ENCODE results near the gene NR3C2. TPM values are rescaled to one million over a fixed set of nuclear protein-coding genes. Genes with fewer than 3 reads are reported as not detected.

The NR3C2 gene
- total and polyA plus RNA-seq, 4 donors: 2.0 to 11.5 (median 3.2) TPM

DNA sequence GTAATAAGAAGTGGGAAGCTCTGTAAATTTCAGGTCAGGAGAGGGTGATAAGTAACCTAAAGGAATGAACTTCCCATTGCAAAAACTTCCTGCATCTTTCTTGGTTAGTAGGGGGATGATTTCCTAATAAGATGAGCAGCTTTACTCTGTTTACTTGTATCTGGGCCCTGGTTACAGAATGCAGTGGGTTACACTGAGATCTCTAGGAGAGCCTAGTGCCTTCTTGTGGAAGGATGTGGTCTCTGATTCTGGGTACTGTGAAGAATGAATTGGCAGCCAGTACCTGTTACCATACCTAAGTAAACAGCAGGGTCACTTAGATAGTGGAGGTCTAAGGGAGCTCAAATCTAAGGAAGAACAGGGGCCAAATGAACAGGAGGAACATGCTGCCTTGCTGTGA, 389.8 kb downstream of the NR3C2 start:
- Histone ChIP-seq H3K9me3 (ENCODE audit: control insufficient read depth in 4 of 4, low read length in 3 of 4) (no peaks in the 10 kb centered on the region), H3K27ac (ENCODE audit: low read depth in 1 of 2, low read length in 2 of 2) (no peak overlapping the region), H3K4me1 (ENCODE audit: control insufficient read depth in 4 of 4, insufficient read depth in 4 of 4, low read length in 3 of 4) (peaks cover 0 to 12% (median 11%) of the 10 kb centered on the region in 4 donors), H3K4me3 (ENCODE audit: low read depth in 1 of 3, low read length in 3 of 3) (no peak overlapping the region), H3K27me3 (ENCODE audit: control insufficient read depth in 4 of 4, insufficient read depth in 4 of 4, low read length in 3 of 4) (no peaks in the 10 kb centered on the region), H3K36me3 (ENCODE audit: control insufficient read depth in 4 of 4, insufficient read depth in 3 of 4, low read depth in 1 of 4, low read length in 3 of 4) (no peaks in the 10 kb centered on the region), H3K9ac (ENCODE audit: low read depth in 1 of 2, low read length in 2 of 2) (no peak overlapping the region)
- DNase-seq (ENCODE audit: low spot score): no peak
- TF ChIP-seq FOXA1 (IDR thresholded peaks at IDR 0.05) (peak; percentile 13), NR2F2 (IDR thresholded peaks at IDR 0.05) (no peak), FOXA2 (IDR thresholded peaks at IDR 0.05) (peak; percentile 11)
- TF ChIP-seq, protein P1, sequence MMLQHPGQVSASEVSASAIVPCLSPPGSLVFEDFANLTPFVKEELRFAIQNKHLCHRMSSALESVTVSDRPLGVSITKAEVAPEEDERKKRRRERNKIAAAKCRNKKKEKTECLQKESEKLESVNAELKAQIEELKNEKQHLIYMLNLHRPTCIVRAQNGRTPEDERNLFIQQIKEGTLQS (IDR thresholded peaks at IDR 0.05): no peak

DNA sequence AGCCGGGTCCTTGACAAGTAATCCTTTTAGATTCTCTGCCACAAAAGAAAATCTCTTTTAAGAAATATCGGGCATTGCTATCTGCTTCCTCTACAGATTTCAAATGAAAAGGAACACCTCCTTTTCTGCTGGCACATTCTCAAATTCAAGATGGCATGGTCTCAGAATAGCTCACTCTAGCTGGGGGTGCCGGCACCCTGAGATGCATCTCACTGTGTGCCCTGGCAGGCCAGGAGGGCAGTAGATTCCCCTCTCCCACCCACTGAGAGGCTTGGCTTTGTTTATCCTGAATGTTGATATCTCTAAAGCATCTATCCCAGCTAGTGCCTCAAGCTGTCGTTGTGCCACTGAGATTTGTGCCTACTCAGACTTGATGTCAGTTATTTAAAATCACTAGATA, 390.8 kb downstream of the NR3C2 start:
- Histone ChIP-seq H3K4me1 (ENCODE audit: control insufficient read depth in 4 of 4, insufficient read depth in 4 of 4, low read length in 3 of 4) (peaks cover 0 to 6% (median under 1%) of the 10 kb centered on the region in 4 donors), H3K9me3 (ENCODE audit: control insufficient read depth in 4 of 4, low read length in 3 of 4) (no peaks in the 10 kb centered on the region), H3K4me3 (ENCODE audit: low read depth in 1 of 3, low read length in 3 of 3) (no peak overlapping the region), H3K36me3 (ENCODE audit: control insufficient read depth in 4 of 4, insufficient read depth in 3 of 4, low read depth in 1 of 4, low read length in 3 of 4) (peaks cover 0 to 4% (median 0%) of the 10 kb centered on the region in 4 donors), H3K27me3 (ENCODE audit: control insufficient read depth in 4 of 4, insufficient read depth in 4 of 4, low read length in 3 of 4) (no peaks in the 10 kb centered on the region), H3K9ac (ENCODE audit: low read depth in 1 of 2, low read length in 2 of 2) (no peak overlapping the region), H3K27ac (ENCODE audit: low read depth in 1 of 2, low read length in 2 of 2) (no peak overlapping the region)
- TF ChIP-seq NR2F2 (IDR thresholded peaks at IDR 0.05): no peak
- no peak for DNase-seq (ENCODE audit: low spot score)
- 80% methylated on average over 4 of the region's 4 CpGs for WGBS

DNA sequence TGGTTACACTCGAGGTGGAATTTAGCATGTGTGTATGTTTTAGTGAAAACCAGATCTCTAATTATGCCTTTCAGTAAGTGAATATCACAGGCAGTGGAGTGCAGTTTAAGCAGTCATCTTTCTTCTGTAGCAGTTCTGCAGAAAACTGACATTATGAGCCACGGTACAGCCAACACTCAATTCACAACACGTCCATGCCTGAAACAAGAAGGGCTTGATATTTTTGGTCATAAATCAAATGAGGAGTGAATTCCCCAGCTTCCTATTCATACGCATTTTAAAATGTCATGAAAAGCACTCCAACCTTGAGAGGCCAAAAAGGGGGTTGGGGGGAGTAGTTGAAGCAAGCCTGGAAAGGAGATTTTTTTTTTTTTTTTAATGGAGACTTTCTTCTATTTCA, 393.6 kb downstream of the NR3C2 start:
- H3K27ac ChIP-seq (ENCODE audit: low read depth in 1 of 2, low read length in 2 of 2): no peak overlapping the region
- H3K4me3 ChIP-seq (ENCODE audit: low read depth in 1 of 3, low read length in 3 of 3): no peak overlapping the region
- peaks cover 0 to 4% (median 0%) of the 10 kb centered on the region in 4 donors for H3K36me3 ChIP-seq (ENCODE audit: control insufficient read depth in 4 of 4, insufficient read depth in 3 of 4, low read depth in 1 of 4, low read length in 3 of 4)

More for the DNA sequence above, 393.6 kb downstream of the NR3C2 start:
- H3K4me1 ChIP-seq (ENCODE audit: control insufficient read depth in 4 of 4, insufficient read depth in 4 of 4, low read length in 3 of 4): peaks cover 0 to 3% (median 1%) of the 10 kb centered on the region in 4 donors
- WGBS: 84% methylated on average over 4 of the region's 4 CpGs
- no peak for DNase-seq (ENCODE audit: low spot score)
- no peaks in the 10 kb centered on the region for H3K9me3 ChIP-seq (ENCODE audit: control insufficient read depth in 4 of 4, low read length in 3 of 4)
- H3K27me3 ChIP-seq (ENCODE audit: control insufficient read depth in 4 of 4, insufficient read depth in 4 of 4, low read length in 3 of 4): no peaks in the 10 kb centered on the region
- no peak for TF ChIP-seq FOXA1 (IDR thresholded peaks at IDR 0.05)
- no peak for TF ChIP-seq EGR1 (IDR thresholded peaks at IDR 0.05; ENCODE audit: low read depth in 2 of 2)
- no peak for TF ChIP-seq HNF4G (IDR thresholded peaks at IDR 0.05)
- TF ChIP-seq RAD21 (IDR thresholded peaks at IDR 0.05): no peak
- TF ChIP-seq, protein P2, sequence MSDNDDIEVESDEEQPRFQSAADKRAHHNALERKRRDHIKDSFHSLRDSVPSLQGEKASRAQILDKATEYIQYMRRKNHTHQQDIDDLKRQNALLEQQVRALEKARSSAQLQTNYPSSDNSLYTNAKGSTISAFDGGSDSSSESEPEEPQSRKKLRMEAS (IDR thresholded peaks at IDR 0.05): no peak
- TF ChIP-seq, protein P3, sequence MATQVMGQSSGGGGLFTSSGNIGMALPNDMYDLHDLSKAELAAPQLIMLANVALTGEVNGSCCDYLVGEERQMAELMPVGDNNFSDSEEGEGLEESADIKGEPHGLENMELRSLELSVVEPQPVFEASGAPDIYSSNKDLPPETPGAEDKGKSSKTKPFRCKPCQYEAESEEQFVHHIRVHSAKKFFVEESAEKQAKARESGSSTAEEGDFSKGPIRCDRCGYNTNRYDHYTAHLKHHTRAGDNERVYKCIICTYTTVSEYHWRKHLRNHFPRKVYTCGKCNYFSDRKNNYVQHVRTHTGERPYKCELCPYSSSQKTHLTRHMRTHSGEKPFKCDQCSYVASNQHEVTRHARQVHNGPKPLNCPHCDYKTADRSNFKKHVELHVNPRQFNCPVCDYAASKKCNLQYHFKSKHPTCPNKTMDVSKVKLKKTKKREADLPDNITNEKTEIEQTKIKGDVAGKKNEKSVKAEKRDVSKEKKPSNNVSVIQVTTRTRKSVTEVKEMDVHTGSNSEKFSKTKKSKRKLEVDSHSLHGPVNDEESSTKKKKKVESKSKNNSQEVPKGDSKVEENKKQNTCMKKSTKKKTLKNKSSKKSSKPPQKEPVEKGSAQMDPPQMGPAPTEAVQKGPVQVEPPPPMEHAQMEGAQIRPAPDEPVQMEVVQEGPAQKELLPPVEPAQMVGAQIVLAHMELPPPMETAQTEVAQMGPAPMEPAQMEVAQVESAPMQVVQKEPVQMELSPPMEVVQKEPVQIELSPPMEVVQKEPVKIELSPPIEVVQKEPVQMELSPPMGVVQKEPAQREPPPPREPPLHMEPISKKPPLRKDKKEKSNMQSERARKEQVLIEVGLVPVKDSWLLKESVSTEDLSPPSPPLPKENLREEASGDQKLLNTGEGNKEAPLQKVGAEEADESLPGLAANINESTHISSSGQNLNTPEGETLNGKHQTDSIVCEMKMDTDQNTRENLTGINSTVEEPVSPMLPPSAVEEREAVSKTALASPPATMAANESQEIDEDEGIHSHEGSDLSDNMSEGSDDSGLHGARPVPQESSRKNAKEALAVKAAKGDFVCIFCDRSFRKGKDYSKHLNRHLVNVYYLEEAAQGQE (IDR thresholded peaks at IDR 0.05): no peak
- TF ChIP-seq, protein P1 (IDR thresholded peaks at IDR 0.05): no peak
- TF ChIP-seq RXRA (IDR thresholded peaks at IDR 0.05): no peak
- TF ChIP-seq YY1 (IDR thresholded peaks at IDR 0.05): no peak
- no peak for TF ChIP-seq TAF1 (conservative IDR thresholded peaks at IDR 0.05)
- TF ChIP-seq JUND (IDR thresholded peaks at IDR 0.05): no peak
- no peak for TF ChIP-seq GABPA (IDR thresholded peaks at IDR 0.05 in 1 of 2, conservative IDR thresholded peaks at IDR 0.05 in 1 of 2)
- TF ChIP-seq, protein P4, sequence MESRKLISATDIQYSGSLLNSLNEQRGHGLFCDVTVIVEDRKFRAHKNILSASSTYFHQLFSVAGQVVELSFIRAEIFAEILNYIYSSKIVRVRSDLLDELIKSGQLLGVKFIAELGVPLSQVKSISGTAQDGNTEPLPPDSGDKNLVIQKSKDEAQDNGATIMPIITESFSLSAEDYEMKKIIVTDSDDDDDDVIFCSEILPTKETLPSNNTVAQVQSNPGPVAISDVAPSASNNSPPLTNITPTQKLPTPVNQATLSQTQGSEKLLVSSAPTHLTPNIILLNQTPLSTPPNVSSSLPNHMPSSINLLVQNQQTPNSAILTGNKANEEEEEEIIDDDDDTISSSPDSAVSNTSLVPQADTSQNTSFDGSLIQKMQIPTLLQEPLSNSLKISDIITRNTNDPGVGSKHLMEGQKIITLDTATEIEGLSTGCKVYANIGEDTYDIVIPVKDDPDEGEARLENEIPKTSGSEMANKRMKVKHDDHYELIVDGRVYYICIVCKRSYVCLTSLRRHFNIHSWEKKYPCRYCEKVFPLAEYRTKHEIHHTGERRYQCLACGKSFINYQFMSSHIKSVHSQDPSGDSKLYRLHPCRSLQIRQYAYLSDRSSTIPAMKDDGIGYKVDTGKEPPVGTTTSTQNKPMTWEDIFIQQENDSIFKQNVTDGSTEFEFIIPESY (IDR thresholded peaks at IDR 0.05): no peak
- TF ChIP-seq FOXA2 (IDR thresholded peaks at IDR 0.05): no peak
- no peak for TF ChIP-seq SP1 (IDR thresholded peaks at IDR 0.05)
- TF ChIP-seq, protein P5, sequence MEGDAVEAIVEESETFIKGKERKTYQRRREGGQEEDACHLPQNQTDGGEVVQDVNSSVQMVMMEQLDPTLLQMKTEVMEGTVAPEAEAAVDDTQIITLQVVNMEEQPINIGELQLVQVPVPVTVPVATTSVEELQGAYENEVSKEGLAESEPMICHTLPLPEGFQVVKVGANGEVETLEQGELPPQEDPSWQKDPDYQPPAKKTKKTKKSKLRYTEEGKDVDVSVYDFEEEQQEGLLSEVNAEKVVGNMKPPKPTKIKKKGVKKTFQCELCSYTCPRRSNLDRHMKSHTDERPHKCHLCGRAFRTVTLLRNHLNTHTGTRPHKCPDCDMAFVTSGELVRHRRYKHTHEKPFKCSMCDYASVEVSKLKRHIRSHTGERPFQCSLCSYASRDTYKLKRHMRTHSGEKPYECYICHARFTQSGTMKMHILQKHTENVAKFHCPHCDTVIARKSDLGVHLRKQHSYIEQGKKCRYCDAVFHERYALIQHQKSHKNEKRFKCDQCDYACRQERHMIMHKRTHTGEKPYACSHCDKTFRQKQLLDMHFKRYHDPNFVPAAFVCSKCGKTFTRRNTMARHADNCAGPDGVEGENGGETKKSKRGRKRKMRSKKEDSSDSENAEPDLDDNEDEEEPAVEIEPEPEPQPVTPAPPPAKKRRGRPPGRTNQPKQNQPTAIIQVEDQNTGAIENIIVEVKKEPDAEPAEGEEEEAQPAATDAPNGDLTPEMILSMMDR (IDR thresholded peaks at IDR 0.05; ENCODE audit: low read depth, low read length, missing input control): no peak
- TF ChIP-seq HNF4A (conservative IDR thresholded peaks at IDR 0.05): no peak
- H3K9ac ChIP-seq (ENCODE audit: low read depth in 1 of 2, low read length in 2 of 2): no peak overlapping the region
